MV-4-11 (cell line): ENCODE data around the gene ENO3.

Experiments
- DNase-seq: peaks from one replicate; lab custom pipeline; 2025; lab: John Stamatoyannopoulos, UW

ENO3 gene

DNA sequence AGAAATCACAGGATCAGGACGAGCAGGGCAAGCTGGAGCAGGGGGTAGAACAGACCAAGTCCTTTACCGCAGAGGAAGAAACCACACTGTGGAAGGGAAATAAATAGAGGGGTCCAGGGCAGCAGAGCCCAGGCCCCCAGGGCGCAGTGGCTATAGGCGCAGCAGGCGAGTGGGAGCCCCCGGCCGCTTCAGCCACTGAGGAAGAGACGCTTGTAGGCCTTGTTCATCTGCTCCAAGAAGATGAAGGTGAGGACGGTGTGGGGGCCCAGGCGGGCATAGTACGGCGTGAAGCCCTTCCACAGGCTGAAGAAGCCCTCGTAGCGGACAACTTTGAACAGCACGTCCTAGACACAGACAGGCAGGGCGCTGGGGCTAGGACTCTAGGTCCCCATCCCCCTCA lies 13.4 kb upstream of the ENO3 start:
- no peak for DNase-seq

DNA sequence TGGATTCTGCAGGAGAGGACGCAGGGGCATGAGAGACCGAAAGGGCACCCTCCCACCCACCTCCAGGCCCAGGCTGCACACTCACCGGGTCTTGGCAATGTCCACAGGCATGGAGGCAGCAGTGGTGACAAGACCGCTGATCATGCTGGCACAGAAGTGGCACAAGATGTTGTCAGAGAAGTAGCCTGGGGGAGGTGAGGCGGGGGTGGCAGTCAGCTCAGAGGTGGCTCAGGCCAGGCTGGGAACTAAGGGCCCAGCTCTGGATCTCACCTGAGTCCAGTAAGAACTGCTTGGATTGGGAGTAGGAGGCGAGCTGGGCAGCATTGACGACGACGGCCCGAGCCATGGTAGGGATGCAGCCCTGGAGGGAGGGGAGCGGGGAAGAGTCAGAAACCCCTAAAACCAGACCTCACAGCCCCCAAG lies 12.8 kb upstream of the ENO3 start:
- DNase-seq: no peak

DNA sequence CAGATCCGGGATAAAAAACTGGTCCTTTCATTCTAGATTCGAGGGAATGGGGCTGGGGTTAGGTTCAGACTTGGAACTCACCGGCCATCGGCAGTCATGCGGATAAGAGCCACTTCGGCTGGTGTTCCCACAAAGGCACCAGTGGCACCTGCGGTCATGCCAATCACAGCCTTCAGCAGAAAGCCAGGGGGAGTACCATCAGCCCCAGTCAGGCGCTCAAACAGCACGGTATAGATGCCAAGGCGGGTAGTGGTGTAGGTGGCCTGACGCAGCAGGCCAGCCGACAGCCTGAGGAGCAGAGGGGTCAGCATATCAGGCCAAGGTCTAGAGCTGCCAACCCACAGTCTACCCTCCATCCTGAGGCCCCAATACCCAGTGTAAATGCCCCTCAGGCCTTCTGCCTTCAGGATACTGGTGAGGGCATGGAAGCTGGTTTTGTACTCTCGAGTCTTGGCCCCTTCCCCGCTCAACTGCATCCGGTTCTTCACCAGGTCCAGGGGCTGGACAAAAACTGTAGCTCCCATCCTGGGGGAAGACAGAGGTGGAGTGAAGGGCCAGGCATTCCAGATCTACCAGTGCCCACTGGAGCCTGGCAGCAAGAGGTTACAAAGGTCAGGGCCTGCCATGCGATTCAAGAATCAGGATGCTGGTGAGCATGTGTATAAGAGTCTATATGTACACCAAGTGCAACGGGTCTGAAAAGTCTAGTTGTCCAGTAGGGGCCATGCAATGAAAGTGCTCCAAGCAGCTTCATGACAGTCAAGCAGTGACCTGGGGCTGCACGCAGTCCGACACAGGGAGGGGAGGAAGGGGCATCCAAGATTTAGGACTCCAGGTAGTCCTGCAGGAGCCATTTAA lies 12.0 kb upstream of the ENO3 start:
- no peak for DNase-seq

GRCh38 chr17:4939546-4939795 lies 11.4 kb upstream of the ENO3 start:
- DNase-seq: no peak

GRCh38 chr17:4939796-4940554 lies 10.9 kb upstream of the ENO3 start, which contains the start of the genes RNF167 and SLC25A11:
RNF167 (plus strand) TSS chr17:4940268; CDS start chr17:4940910, 642 bp downstream.
SLC25A11 (minus strand) TSS chr17:4940046; CDS start chr17:4939910, 136 bp downstream.
- DNase-seq: peak; percentile 100

DNA sequence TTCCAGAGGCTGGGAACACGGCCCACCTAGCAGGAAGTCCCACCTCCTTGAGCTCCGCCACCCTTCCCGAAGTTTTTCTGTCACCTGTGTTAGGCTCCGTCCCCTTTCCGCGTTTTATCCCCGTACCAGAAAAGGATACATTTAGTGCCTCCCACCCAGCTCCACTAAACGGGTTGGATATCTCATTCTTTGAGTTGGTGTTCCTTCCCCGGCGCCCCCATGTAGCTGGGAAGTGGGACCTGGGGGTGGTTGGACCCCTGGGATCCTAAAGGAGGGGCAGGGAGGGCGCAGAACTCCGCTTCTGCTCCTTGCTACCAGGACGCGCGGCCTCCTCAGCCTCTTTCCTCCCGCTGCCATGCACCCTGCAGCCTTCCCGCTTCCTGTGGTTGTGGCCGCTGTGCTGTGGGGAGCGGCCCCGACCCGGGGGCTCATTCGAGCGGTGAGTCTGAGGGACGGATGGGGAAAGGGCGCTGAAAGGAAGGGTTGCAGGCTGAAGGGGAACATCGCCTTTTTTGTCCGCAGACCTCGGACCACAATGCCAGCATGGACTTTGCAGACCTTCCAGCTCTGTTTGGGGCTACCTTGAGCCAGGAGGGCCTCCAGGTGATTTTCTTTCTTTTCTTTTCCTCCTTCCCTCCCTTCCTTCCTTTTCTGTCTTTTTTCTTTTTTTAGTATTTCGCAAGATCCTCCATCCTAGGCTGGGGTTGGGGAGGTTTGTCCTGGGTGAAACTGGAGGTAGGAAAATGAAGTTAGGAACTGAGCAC lies 10.2 kb upstream of the ENO3 start:
- peak; percentile 12 for DNase-seq

- DNase-seq: no peak
Measured at GRCh38 chr17:4941319-4941610, 9.7 kb upstream of the ENO3 start.

DNA sequence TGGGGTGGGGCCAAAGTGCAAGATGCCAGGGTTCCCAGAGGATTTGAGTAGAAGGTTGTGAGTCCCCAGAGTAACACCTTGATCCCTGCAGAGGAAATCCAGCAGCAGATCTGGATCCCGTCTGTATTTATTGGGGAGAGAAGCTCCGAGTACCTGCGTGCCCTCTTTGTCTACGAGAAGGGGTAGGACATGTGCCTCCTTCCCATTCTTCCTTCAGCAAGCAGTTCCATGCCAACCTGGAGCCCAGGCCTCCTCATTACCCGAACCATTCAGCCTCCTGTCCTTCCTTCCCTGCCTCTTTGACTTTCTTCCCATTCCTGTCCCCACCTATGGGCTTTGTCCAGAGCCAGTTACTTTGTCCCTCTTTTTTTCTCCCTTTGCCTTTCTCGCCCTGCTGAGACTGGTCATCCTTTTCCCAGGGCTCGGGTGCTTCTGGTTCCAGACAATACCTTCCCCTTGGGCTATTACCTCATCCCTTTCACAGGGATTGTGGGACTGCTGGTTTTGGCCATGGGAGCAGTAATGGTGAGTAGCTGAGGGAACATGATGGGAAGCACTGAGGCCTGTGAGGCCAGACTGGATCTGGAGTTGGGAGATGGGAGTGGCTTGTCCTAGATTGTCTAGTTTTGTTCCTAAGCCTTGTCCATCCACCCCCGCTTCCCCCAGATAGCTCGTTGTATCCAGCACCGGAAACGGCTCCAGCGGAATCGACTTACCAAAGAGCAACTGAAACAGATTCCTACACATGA lies 8.0 kb upstream of the ENO3 start:
- no peak for DNase-seq

DNA sequence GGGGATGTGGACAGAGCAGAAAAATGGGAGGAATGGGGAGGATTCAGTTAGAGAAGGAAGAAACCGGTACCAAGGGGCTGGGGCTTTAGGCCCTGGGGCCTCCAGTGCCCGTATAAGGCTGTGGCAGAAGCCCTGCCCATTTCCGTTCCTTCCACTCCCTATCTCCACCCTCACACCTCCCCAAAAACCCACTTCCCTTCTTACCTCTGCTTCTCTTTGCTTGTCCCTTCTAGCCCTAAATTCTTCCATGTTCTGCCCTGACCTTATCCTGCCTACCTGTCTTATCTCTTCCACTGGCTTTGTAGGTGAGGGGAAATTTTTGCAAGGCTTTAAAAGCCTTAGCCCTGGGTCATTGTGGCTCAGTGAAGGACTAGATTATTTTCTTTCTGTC lies 6.8 kb upstream of the ENO3 start:
- DNase-seq: peak; percentile 72

DNA sequence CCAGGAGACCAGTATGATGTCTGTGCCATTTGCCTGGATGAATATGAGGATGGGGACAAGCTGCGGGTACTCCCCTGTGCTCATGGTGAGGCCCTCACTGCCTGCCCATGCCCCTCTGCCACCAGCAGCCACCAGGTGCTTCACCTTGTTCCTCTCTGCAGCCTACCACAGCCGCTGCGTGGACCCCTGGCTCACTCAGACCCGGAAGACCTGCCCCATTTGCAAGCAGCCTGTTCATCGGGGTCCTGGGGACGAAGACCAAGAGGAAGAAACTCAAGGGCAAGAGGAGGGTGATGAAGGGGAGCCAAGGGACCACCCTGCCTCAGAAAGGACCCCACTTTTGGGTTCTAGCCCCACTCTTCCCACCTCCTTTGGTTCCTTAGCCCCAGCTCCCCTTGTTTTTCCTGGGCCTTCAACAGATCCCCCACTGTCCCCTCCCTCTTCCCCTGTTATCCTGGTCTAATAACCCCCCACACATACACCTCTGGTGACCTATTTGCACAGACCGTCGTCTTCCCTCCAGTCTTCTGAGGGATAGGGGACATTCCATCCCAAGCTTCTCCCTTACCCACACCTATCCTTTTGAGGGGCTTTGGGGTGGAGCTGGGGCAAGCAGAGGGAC lies 6.3 kb upstream of the ENO3 start:
- no peak for DNase-seq

GRCh38 chr17:4945176-4945943 lies 5.6 kb upstream of the ENO3 start:
- peak; percentile 80 for DNase-seq

DNA sequence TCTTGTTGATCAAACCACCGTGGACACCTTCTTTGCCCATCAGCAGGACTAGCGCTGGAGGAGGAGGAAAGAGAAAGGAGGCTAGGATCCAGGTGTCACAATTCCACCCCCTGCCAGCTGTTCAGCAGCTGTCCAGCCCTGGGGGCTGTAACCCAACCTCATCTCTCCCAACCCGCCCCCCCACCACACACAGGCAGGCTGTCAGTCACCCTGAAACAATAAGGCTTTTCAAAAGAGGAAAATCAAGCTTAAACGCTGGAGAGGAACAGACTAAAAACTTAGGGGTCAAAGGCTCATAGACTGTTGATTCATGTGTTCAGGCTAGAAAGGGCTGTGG lies 5.0 kb upstream of the ENO3 start:
- DNase-seq: no peak

DNA sequence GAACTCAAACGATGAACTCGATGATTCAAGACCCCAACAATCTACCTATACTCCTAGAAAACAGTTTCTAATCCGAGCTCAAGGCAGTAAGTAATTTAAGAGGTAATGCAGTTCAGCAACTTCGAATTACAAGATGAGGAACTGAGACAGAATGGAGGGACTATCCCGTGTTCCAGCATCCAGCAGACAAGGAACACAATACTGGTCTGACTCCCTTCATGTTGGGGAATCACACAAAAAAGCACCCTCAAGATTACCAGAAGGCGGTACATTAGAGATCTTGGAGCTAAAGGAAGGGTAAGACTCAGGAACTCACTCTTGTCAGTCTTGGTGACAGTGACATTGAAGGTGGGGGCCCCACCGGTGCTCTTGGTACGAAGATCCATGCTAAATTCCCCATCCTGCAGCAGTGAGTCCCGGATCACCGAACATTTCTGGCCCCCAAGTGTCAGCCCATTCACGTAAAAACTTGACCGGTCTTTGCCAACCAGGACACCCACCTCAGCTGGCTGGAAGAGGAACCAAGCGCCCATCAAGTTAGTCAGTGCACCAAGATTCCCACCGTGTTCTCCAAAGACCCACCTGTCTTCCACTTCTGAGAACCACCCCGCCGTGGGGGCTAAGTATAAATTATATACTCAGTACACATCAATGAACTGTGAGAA lies 4.5 kb upstream of the ENO3 start:
- DNase-seq: no peak

- DNase-seq: peak; percentile 38
Measured at GRCh38 chr17:4947010-4947410, 3.9 kb upstream of the ENO3 start.

- DNase-seq: peak; percentile 45
Measured at GRCh38 chr17:4947411-4948165, 3.3 kb upstream of the ENO3 start.

DNA sequence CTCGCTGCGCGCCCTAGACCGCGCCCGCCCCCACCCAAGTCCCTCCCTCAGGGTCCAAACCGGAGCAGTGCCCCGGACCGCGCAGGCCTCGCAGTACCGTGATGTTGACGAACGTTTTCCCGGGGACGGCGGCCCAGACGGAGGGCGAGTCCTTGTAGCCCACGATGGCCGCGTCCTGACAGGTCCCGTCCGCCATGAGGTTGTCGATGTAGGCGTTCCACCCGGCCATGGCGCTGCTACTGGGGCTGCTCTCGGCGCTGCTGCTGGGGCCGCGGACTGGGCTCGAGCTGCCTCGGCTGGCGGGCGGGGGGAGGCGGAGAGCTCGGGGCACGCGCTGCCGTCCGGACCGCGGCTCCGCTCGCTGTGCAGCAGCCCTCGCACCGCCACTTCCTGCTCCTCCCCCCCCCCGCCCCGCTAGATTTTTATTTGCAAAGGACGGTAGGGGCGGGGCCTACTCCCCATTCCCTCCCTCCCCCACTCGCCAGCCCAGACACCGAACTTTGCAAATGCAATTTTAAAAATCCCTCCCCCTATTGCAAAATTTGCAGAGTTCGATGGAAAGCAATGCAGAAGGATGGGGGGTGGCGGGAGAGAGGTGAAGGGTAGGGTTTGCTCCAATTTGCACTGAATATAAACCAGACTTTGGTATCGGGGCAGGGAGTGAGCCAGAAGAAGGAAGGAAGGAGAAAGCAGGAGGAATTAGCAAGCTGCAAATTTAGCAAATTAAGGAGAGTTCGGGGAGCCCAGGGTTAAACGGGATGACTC lies 2.6 kb upstream of the ENO3 start, which contains the start of gene PFN1:
TSS of gene PFN1 (minus strand) at position 365 of the 765 bp plus-strand sequence. CDS start at position 229, 136 bp downstream.
- peak; percentile 93 for DNase-seq

- peak; percentile 89 for DNase-seq
Measured at GRCh38 chr17:4948931-4949320, 2.0 kb upstream of the ENO3 start.

DNA sequence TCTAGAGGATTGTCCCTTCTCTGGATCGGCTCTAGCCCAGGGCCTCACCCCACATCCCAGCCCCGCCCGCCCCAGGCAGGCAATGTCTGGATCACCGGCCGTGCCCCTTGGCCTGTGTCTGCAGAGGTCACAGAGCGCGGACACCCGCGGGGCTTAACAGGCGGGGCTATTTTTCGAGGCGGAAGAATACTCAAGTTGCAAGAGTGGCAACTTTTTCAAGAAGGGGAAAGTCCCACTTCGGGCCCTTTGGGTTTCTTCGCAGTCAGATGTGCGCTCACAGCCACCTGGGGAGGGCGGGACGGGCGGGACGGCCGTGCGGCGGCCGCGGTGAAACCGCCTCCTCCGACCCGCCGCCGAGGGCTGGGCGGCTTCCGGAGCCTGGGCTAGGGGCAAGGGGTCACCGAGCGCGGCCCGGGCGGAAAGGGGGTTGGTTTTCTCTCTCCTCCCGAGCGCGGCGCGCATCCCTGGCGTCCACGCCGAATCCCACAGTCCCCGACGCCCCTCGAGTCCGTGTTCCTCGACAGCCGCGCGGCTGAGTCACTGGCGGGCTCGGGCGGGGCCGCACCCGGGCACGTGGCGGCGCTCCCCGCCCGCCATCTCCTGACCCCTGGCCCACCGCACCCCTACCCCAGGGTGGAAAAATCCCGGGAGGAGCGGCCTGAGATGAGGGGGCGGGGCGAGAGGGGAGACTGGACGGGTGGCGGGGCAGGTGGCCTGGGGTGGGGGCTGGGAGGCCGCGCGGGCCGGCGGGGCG lies 1.4 kb upstream of the ENO3 start:
- DNase-seq: peak; percentile 73
